Erythroblast (primary cell): ENCODE results near the gene PAX8.

Experiments used
- GATA1 ChIP-seq: IDR thresholded peaks from 2 replicates; pipeline ENCODE4 v1.6.1; 2011; ENCODE audit warnings: low read depth, mild to moderate bottlenecking, control low read depth, low read length, moderate library complexity
- POLR2A ChIP-seq: IDR thresholded peaks from 2 replicates; pipeline ENCODE4 v1.6.1; 2011; ENCODE audit warnings: mild to moderate bottlenecking, low read length

DNA sequence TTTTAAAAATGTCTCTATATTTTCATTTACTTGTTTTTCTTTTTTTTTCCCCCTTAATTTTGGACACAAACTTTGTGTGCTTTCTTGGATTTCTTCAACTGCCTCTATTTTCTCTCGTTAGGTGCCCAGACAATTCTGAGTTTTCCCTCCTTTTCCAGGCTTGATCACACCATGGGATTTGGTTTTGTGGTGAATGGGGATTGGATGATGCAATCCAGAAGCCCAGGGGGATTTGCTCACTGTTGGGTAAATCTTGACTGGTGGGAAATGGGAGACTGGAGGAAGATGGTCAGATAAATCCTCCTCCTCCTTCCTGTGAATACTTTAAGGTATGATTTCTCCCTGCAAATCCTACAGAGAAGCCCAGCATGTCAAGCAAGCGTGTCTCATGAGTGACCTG is 19.5 kb upstream of the PAX8 start:
- TF ChIP-seq POLR2A: no peak
- TF ChIP-seq GATA1: no peak
